Activated T-helper 1 cell treated with anti-CD3 and anti-CD28 coated beads, Interleukin-2, amount 50 U/mL, for 16 hours (primary cell): ENCODE results near the gene PTGIR.

ENCODE experiments used
- DNase-seq, 2 donors: peaks; one replicate each; pipeline ENCODE4 v3.0.0-alpha.2; 2020; ENCODE audit warnings: low read depth in 1 of 2, low spot score in 1 of 2

PTGIR gene

GRCh38 chr19:46624958-46625661 lies at the start of gene PTGIR:
PTGIR (minus strand) TSS chr19:46625089; CDS start chr19:46624225, 864 bp downstream.
- no peak for DNase-seq

DNA sequence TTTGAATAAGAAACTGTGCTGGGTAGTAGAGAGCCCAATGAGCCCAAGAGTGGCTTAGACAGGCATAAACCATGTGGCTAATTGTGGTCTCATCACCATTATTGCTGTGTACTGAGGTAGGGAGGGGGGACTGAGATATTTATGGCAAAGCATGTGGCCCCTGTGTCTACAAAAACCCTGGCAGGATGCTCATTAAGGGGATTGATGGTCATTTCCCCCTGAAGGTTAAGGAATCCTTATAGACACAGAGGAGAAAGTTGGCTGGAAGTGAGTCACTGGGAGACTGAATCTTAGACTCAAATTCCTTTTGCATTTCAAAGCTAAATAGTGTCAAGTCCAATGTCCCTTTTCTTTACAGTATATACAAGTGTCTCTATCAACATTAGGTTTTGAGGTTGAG lies 45.9 kb upstream of the PTGIR start:
- no peak for DNase-seq

- DNase-seq = no peak
Observed at GRCh38 chr19:46668662-46669061, 43.8 kb upstream of the PTGIR start.

- DNase-seq = no peak
Observed at GRCh38 chr19:46665072-46665471, 40.2 kb upstream of the PTGIR start.

- peak; percentile 44 to 50 for DNase-seq
Observed at GRCh38 chr19:46661735-46662592, 37.1 kb upstream of the PTGIR start.

GRCh38 chr19:46661020-46661731 lies 36.3 kb upstream of the PTGIR start, which contains the start of gene DACT3:
DACT3 (minus strand) TSS chr19:46661182; CDS start chr19:46661064, 118 bp downstream.
- DNase-seq = peak; percentile 100

DNA sequence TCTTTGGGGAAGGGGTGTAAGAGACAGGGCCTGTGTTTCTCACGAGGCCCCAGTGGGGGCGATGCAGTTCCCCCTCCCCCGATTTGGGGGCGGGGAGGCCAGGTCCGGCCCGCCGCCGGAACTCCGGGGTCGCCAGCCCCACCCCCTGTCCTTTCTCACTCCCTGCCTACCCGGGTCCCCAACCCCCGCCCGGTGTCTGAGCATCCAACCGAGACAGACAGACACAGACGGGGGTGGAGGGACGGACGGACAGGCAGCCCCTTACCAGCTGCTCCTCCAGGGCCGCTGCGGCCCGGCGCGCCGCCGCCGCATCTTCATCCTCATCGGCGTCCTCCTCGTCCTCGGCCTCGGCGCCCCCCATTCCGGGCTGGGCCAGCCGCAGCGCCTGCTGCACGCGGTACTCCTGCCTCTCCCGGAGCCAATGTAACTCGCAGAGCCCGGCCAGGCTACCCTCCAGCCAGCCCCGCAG lies 35.7 kb upstream of the PTGIR start:
- no peak for DNase-seq

GRCh38 chr19:46660008-46660517 lies 35.2 kb upstream of the PTGIR start:
- DNase-seq = no peak

DNA sequence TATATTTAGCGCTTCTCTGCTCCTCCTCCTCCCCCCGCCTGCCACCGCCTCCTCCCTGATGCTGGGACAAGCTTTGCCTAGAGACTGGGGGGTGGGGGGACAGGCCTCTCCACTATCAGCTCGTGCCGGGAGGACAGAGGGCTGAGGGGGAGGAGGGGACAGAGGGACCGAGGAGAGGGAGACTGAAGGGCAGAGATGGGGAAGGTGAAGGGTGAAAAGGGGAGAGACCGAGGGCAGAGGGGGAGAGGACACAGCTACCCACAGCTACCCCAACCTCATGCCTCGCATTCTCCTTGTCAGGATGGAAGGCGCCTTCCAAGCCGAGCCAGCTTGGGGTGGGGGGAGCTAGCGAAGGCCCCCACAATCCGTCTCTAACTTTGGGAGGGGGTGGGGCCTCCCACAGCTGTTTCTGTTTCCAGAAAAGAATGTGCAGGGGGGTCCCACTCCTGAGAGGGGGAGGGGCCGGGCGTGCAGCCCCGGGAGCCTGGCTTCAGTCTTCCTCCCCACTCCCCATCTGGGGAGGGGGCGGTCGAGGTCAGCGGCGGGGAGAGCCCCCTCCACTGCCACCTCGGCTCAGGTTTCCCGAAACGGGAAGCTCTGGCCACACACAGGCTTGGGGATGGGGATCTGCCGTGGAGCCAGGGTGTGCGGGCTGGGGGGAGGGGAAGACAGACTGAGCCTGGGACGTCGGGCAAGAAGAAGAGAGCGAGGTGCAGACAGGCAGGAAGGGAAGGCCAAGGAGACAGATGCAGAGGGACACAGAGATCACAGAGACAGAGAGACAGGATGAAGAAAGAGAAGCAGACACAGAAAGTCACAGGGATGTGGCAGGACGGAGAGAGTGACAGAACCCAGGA lies 34.5 kb upstream of the PTGIR start:
- no peak for DNase-seq

GRCh38 chr19:46656541-46656940 lies 31.7 kb upstream of the PTGIR start:
- DNase-seq = no peak

DNA sequence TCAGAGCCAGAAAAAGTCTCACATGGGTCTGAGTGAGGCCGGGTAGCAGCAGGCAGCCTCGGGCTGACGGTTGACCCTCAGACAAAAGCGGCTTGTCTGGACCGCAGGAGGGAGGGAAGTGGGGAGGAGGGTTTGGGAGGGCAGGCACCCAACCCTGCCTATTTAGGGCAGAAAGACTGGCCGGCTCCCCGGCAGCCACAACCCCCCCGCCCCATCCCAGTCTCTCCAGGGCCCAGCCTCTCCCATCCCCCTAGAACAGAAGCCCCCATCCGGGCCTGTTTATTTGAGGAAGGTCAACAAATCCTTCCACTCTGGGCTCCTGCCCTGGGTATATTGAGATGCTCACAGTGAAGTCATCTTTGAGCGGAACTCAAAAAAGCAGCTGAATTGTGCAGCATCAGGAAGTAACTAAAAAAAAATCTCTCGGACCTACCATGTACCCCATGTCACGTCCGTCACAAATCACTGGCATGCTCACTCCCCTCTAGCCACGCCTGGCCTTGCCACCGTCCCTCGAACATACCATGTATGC lies 29.8 kb upstream of the PTGIR start:
- no peak for DNase-seq

GRCh38 chr19:46650445-46650844 lies 25.6 kb upstream of the PTGIR start:
- DNase-seq = no peak

DNA sequence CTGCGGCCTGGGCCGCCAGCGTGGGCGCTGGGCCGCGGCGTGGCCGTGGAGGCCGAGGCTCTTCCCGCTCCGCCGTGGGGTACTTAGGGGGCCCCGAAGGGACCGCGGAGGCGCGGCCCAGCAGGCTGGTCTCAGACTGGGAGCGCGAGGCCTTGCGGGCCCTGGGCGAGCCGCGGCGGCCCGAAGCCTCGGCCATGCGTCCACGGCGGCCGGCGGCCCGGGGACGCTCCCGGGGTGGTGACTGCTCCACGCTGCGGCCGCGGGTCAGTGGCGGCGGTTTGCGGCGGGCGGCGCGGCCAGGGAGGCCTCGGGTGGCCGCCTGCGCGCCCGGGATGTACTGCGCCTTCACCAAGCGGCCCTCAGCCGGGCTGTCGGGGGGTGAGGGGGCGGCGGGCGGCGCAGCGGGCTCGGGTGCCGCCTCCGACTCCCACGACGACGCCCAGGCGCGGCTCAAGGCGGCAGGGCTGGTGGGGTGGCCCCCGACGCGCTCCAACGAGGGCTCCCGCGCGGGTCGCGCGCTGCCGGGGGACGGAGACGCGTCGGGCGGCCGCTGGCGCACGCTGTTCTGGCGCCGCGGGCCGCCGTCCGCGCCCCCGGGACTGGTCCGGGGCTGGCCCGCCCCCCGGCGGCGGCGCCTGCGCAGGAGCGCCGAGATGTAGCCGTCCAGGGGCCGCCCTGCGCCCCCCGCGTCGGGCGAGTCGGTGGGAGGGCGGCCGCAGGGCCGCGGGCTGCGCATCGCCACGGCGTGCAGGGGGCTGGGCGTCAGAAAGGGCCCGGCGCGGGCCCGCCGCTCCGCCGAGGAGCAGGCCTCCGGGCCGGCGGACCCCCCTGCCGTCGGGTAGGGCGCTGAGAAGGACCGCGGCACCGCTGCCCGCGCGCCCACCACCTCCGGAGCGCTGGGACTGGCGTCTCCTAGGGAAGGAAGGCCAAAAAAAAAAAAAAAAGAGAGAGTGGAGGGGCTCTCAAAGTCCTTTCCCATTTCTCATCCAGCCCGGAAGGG lies 24.4 kb upstream of the PTGIR start:
- DNase-seq = no peak

- no peak for DNase-seq
Observed at GRCh38 chr19:46648060-46648960, 23.4 kb upstream of the PTGIR start.

GRCh38 chr19:46646402-46646801 lies 21.5 kb upstream of the PTGIR start:
- DNase-seq = no peak

DNA sequence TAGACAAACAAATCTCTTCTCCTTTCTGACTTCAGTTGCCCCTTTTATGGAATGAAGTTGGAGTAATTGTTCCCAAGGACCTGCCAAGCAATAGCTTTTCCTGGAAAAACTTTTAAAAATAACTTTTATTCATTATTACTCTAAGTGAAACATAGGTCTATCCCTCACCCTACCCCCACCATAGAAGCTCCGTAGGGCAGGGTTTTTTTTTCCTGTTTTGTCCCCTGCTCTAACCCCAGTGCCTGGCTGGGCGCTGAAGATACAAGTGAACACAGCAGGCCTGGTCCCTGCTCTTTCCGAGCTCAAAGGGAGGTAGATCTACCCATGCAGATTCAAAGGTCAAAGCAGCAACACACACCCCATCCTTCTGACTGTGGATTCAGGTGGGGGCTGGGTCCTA lies 19.8 kb upstream of the PTGIR start:
- DNase-seq = no peak

- no peak for DNase-seq
Observed at GRCh38 chr19:46640656-46641055, 15.8 kb upstream of the PTGIR start.
